Liver (tissue), 3 donors: ENCODE measurements around the gene CARMIL1.

ENCODE experiments used
- ATF3 ChIP-seq: IDR thresholded peaks from 2 replicates; pipeline ENCODE4 v1.6.1; 2016; ENCODE audit warnings: antibody characterized with exemption
- CTCF ChIP-seq: fragments of 150-350 bp; IDR thresholded peaks from 2 replicates; pipeline ENCODE4 v1.5.1; 2017; ENCODE audit warnings: improper control_type of control experiment, low read depth, low read length; ENCODE audit not compliant: missing input control
- EGR1 ChIP-seq, 2 donors: IDR thresholded peaks; 2 replicates each; pipeline ENCODE4 v1.6.1; 2016 to 2018; ENCODE audit warnings: antibody characterized with exemption in 2 of 2, low read depth in 2 of 2
- GABPA ChIP-seq, 2 donors: IDR thresholded peaks in 1 of 2; conservative IDR thresholded peaks in 1 of 2; 2 replicates each; pipeline ENCODE4 v1.6.1; 2016; ENCODE audit warnings: antibody characterized with exemption in 2 of 2, mild to moderate bottlenecking in 1 of 2, moderate library complexity in 1 of 2
- HNF4G ChIP-seq: IDR thresholded peaks from 2 replicates; pipeline ENCODE4 v1.6.1; 2016; ENCODE audit warnings: antibody characterized with exemption
- JUND ChIP-seq, 2 donors: IDR thresholded peaks; 2 replicates each; pipeline ENCODE4 v1.6.1; 2016; ENCODE audit warnings: antibody characterized with exemption in 2 of 2
- MAX ChIP-seq: IDR thresholded peaks from 2 replicates; pipeline ENCODE4 v1.6.1; 2016; ENCODE audit warnings: antibody characterized with exemption
- RAD21 ChIP-seq, 2 donors: IDR thresholded peaks; 2 replicates each; pipeline ENCODE4 v1.6.1; 2016; ENCODE audit warnings: antibody characterized with exemption in 2 of 2, mild to moderate bottlenecking in 2 of 2
- REST ChIP-seq: IDR thresholded peaks from 2 replicates; pipeline ENCODE4 v1.6.1; 2016; ENCODE audit warnings: antibody characterized with exemption, mild to moderate bottlenecking
- RXRA ChIP-seq, 2 donors: IDR thresholded peaks; 2 replicates each; pipeline ENCODE4 v1.6.1; 2017 to 2018; ENCODE audit warnings: antibody characterized with exemption in 2 of 2, mild to moderate bottlenecking in 1 of 2
- SP1 ChIP-seq: IDR thresholded peaks from 2 replicates; pipeline ENCODE4 v1.6.1; 2018; ENCODE audit warnings: antibody characterized with exemption, mild to moderate bottlenecking
- TAF1 ChIP-seq: conservative IDR thresholded peaks from 2 replicates; pipeline ENCODE4 v1.6.1; 2016; ENCODE audit warnings: antibody characterized with exemption, mild to moderate bottlenecking
- YY1 ChIP-seq: IDR thresholded peaks from 2 replicates; pipeline ENCODE4 v1.6.1; 2016; ENCODE audit warnings: antibody characterized with exemption, mild to moderate bottlenecking
- ZBTB33 ChIP-seq: IDR thresholded peaks from 2 replicates; pipeline ENCODE4 v1.6.1; 2016; ENCODE audit warnings: antibody characterized with exemption
- donor health status: healthy.
- donor health status: healthy.

GRCh38 chr6:25462235-25462897 is 183.2 kb downstream of the CARMIL1 start:
- TF ChIP-seq REST (no peak), CTCF (no peak), SP1 (no peak), ATF3 (no peak), EGR1 (IDR thresholded peaks at IDR 0.05; ENCODE audit: low read depth in 2 of 2) (no peak), GABPA (IDR thresholded peaks at IDR 0.05 in 1 of 2, conservative IDR thresholded peaks at IDR 0.05 in 1 of 2) (no peak), RXRA (IDR thresholded peaks at IDR 0.05) (no peak), ZBTB33 (no peak), MAX (no peak), YY1 (no peak), TAF1 (no peak), RAD21 (IDR thresholded peaks at IDR 0.05) (no peak), JUND (IDR thresholded peaks at IDR 0.05) (no peak), HNF4G (no peak)
